ENCODE measurements around the gene SERP2.

SERP2 gene

GRCh38 chr13:44342741-44343140 is 30.9 kb upstream of the SERP2 start:
- Histone ChIP-seq H3K4me3 (ENCODE audit: low read depth in 1 of 2, low read length in 2 of 2) (no peak overlapping the region), H3K27ac (ENCODE audit: low read depth, low read length) (no peak overlapping the region), H3K27me3 (ENCODE audit: control insufficient read depth in 1 of 2, insufficient read depth in 2 of 2, low read length in 2 of 2) (no peaks in the 10 kb centered on the region), H3K9ac (ENCODE audit: low read length) (no peak overlapping the region), H3K4me1 (ENCODE audit: insufficient read depth, low read length) (no peaks in the 10 kb centered on the region), H3K36me3 (ENCODE audit: insufficient read depth, low read length) (no peaks in the 10 kb centered on the region), H3K9me3 (ENCODE audit: low read length) (no peaks in the 10 kb centered on the region)

- no peak overlapping the region for H3K9ac ChIP-seq (ENCODE audit: low read length)
- no peak overlapping the region for H3K27ac ChIP-seq (ENCODE audit: low read depth, low read length)
- no peaks in the 10 kb centered on the region for H3K9me3 ChIP-seq (ENCODE audit: low read length)
- H3K4me1 ChIP-seq (ENCODE audit: insufficient read depth, low read length), result peaks cover 4% of the 10 kb centered on the region
- no peaks in the 10 kb centered on the region for H3K36me3 ChIP-seq (ENCODE audit: insufficient read depth, low read length)
- H3K27me3 ChIP-seq (ENCODE audit: control insufficient read depth in 1 of 2, insufficient read depth in 2 of 2, low read length in 2 of 2), result no peaks in the 10 kb centered on the region
- H3K4me3 ChIP-seq (ENCODE audit: low read depth in 1 of 2, low read length in 2 of 2), result no peak overlapping the region
Measured at GRCh38 chr13:44346534-44346933, 27.1 kb upstream of the SERP2 start.

- H3K27me3 ChIP-seq (ENCODE audit: control insufficient read depth in 1 of 2, insufficient read depth in 2 of 2, low read length in 2 of 2), result no peaks in the 10 kb centered on the region
- H3K4me1 ChIP-seq (ENCODE audit: insufficient read depth, low read length), result peaks cover 7% of the 10 kb centered on the region
- H3K9ac ChIP-seq (ENCODE audit: low read length), result no peak overlapping the region
- no peak overlapping the region for H3K27ac ChIP-seq (ENCODE audit: low read depth, low read length)
- no peaks in the 10 kb centered on the region for H3K36me3 ChIP-seq (ENCODE audit: insufficient read depth, low read length)
- no peak overlapping the region for H3K4me3 ChIP-seq (ENCODE audit: low read depth in 1 of 2, low read length in 2 of 2)
- H3K9me3 ChIP-seq (ENCODE audit: low read length), result no peaks in the 10 kb centered on the region
Measured at GRCh38 chr13:44347301-44347700, 26.3 kb upstream of the SERP2 start.

GRCh38 chr13:44347949-44348348 is 25.7 kb upstream of the SERP2 start:
- H3K9me3 ChIP-seq (ENCODE audit: low read length), result no peaks in the 10 kb centered on the region
- no peak overlapping the region for H3K9ac ChIP-seq (ENCODE audit: low read length)
- no peaks in the 10 kb centered on the region for H3K36me3 ChIP-seq (ENCODE audit: insufficient read depth, low read length)
- H3K27ac ChIP-seq (ENCODE audit: low read depth, low read length), result peak overlapping the region; percentile 47
- no peak overlapping the region for H3K4me3 ChIP-seq (ENCODE audit: low read depth in 1 of 2, low read length in 2 of 2)
- no peaks in the 10 kb centered on the region for H3K27me3 ChIP-seq (ENCODE audit: control insufficient read depth in 1 of 2, insufficient read depth in 2 of 2, low read length in 2 of 2)
- H3K4me1 ChIP-seq (ENCODE audit: insufficient read depth, low read length), result peaks cover 13% of the 10 kb centered on the region

GRCh38 chr13:44350775-44351504 is 22.7 kb upstream of the SERP2 start:
- H3K36me3 ChIP-seq (ENCODE audit: insufficient read depth, low read length), result no peaks in the 10 kb centered on the region
- no peaks in the 10 kb centered on the region for H3K9me3 ChIP-seq (ENCODE audit: low read length)
- no peak overlapping the region for H3K4me3 ChIP-seq (ENCODE audit: low read depth in 1 of 2, low read length in 2 of 2)
- no peak overlapping the region for H3K27ac ChIP-seq (ENCODE audit: low read depth, low read length)
- H3K27me3 ChIP-seq (ENCODE audit: control insufficient read depth in 1 of 2, insufficient read depth in 2 of 2, low read length in 2 of 2), result no peaks in the 10 kb centered on the region
- H3K4me1 ChIP-seq (ENCODE audit: insufficient read depth, low read length), result peaks cover 17% of the 10 kb centered on the region
- no peak overlapping the region for H3K9ac ChIP-seq (ENCODE audit: low read length)

- H3K9ac ChIP-seq (ENCODE audit: low read length), result no peak overlapping the region
- no peaks in the 10 kb centered on the region for H3K36me3 ChIP-seq (ENCODE audit: insufficient read depth, low read length)
- peaks cover 17% of the 10 kb centered on the region for H3K4me1 ChIP-seq (ENCODE audit: insufficient read depth, low read length)
- H3K4me3 ChIP-seq (ENCODE audit: low read depth in 1 of 2, low read length in 2 of 2), result no peak overlapping the region
- H3K27ac ChIP-seq (ENCODE audit: low read depth, low read length), result no peak overlapping the region
- H3K9me3 ChIP-seq (ENCODE audit: low read length), result no peaks in the 10 kb centered on the region
- H3K27me3 ChIP-seq (ENCODE audit: control insufficient read depth in 1 of 2, insufficient read depth in 2 of 2, low read length in 2 of 2), result no peaks in the 10 kb centered on the region
Measured at GRCh38 chr13:44351505-44351854, 22.1 kb upstream of the SERP2 start.

GRCh38 chr13:44352202-44352601 is 21.4 kb upstream of the SERP2 start:
- Histone ChIP-seq H3K4me1 (ENCODE audit: insufficient read depth, low read length) (peaks cover 17% of the 10 kb centered on the region), H3K27me3 (ENCODE audit: control insufficient read depth in 1 of 2, insufficient read depth in 2 of 2, low read length in 2 of 2) (no peaks in the 10 kb centered on the region), H3K27ac (ENCODE audit: low read depth, low read length) (no peak overlapping the region), H3K9ac (ENCODE audit: low read length) (no peak overlapping the region), H3K9me3 (ENCODE audit: low read length) (no peaks in the 10 kb centered on the region), H3K4me3 (ENCODE audit: low read depth in 1 of 2, low read length in 2 of 2) (no peak overlapping the region), H3K36me3 (ENCODE audit: insufficient read depth, low read length) (no peaks in the 10 kb centered on the region)

GRCh38 chr13:44352671-44353070 is 21.0 kb upstream of the SERP2 start:
- H3K9me3 ChIP-seq (ENCODE audit: low read length), result no peaks in the 10 kb centered on the region
- H3K4me1 ChIP-seq (ENCODE audit: insufficient read depth, low read length), result peaks cover 17% of the 10 kb centered on the region
- H3K27me3 ChIP-seq (ENCODE audit: control insufficient read depth in 1 of 2, insufficient read depth in 2 of 2, low read length in 2 of 2), result no peaks in the 10 kb centered on the region

GRCh38 chr13:44354331-44354730 is 19.3 kb upstream of the SERP2 start:
- Histone ChIP-seq H3K9me3 (ENCODE audit: low read length) (no peaks in the 10 kb centered on the region), H3K27me3 (ENCODE audit: control insufficient read depth in 1 of 2, insufficient read depth in 2 of 2, low read length in 2 of 2) (no peaks in the 10 kb centered on the region), H3K36me3 (ENCODE audit: insufficient read depth, low read length) (no peaks in the 10 kb centered on the region), H3K4me1 (ENCODE audit: insufficient read depth, low read length) (peaks cover 13% of the 10 kb centered on the region), H3K9ac (ENCODE audit: low read length) (no peak overlapping the region), H3K4me3 (ENCODE audit: low read depth in 1 of 2, low read length in 2 of 2) (no peak overlapping the region), H3K27ac (ENCODE audit: low read depth, low read length) (no peak overlapping the region)

More at GRCh38 chr13:44352671-44353070, 21.0 kb upstream of the SERP2 start:
- no peaks in the 10 kb centered on the region for H3K36me3 ChIP-seq (ENCODE audit: insufficient read depth, low read length)
- H3K4me3 ChIP-seq (ENCODE audit: low read depth in 1 of 2, low read length in 2 of 2), result no peak overlapping the region
- H3K9ac ChIP-seq (ENCODE audit: low read length), result no peak overlapping the region
- H3K27ac ChIP-seq (ENCODE audit: low read depth, low read length), result no peak overlapping the region

GRCh38 chr13:44354884-44355283 is 18.7 kb upstream of the SERP2 start:
- Histone ChIP-seq H3K4me3 (ENCODE audit: low read depth in 1 of 2, low read length in 2 of 2) (no peak overlapping the region), H3K9ac (ENCODE audit: low read length) (no peak overlapping the region), H3K27ac (ENCODE audit: low read depth, low read length) (no peak overlapping the region), H3K36me3 (ENCODE audit: insufficient read depth, low read length) (no peaks in the 10 kb centered on the region), H3K9me3 (ENCODE audit: low read length) (no peaks in the 10 kb centered on the region), H3K27me3 (ENCODE audit: control insufficient read depth in 1 of 2, insufficient read depth in 2 of 2, low read length in 2 of 2) (no peaks in the 10 kb centered on the region), H3K4me1 (ENCODE audit: insufficient read depth, low read length) (peaks cover 13% of the 10 kb centered on the region)

- Histone ChIP-seq H3K27ac (ENCODE audit: low read depth, low read length) (no peak overlapping the region), H3K9ac (ENCODE audit: low read length) (no peak overlapping the region), H3K27me3 (ENCODE audit: control insufficient read depth in 1 of 2, insufficient read depth in 2 of 2, low read length in 2 of 2) (no peaks in the 10 kb centered on the region), H3K4me1 (ENCODE audit: insufficient read depth, low read length) (peaks cover 13% of the 10 kb centered on the region), H3K36me3 (ENCODE audit: insufficient read depth, low read length) (no peaks in the 10 kb centered on the region), H3K4me3 (ENCODE audit: low read depth in 1 of 2, low read length in 2 of 2) (no peak overlapping the region), H3K9me3 (ENCODE audit: low read length) (no peaks in the 10 kb centered on the region)
Measured at GRCh38 chr13:44355621-44356020, 18.0 kb upstream of the SERP2 start.

- no peaks in the 10 kb centered on the region for H3K9me3 ChIP-seq (ENCODE audit: low read length)
- H3K4me3 ChIP-seq (ENCODE audit: low read depth in 1 of 2, low read length in 2 of 2), result no peak overlapping the region
- H3K36me3 ChIP-seq (ENCODE audit: insufficient read depth, low read length), result no peaks in the 10 kb centered on the region
- peaks cover 20% of the 10 kb centered on the region for H3K4me1 ChIP-seq (ENCODE audit: insufficient read depth, low read length)
- no peaks in the 10 kb centered on the region for H3K27me3 ChIP-seq (ENCODE audit: control insufficient read depth in 1 of 2, insufficient read depth in 2 of 2, low read length in 2 of 2)
- no peak overlapping the region for H3K9ac ChIP-seq (ENCODE audit: low read length)
- H3K27ac ChIP-seq (ENCODE audit: low read depth, low read length), result no peak overlapping the region
Measured at GRCh38 chr13:44359983-44360375, 13.6 kb upstream of the SERP2 start.

Data from muscle layer of colon (tissue), 2 donors.